ENCODE measurements around the gene ADK. TPM values are rescaled to one million over a fixed set of nuclear protein-coding genes. Genes with fewer than 3 reads are reported as not detected.

The ADK gene
- total RNA-seq, 1 donor from 2014 or later, result 26.2 TPM

DNA sequence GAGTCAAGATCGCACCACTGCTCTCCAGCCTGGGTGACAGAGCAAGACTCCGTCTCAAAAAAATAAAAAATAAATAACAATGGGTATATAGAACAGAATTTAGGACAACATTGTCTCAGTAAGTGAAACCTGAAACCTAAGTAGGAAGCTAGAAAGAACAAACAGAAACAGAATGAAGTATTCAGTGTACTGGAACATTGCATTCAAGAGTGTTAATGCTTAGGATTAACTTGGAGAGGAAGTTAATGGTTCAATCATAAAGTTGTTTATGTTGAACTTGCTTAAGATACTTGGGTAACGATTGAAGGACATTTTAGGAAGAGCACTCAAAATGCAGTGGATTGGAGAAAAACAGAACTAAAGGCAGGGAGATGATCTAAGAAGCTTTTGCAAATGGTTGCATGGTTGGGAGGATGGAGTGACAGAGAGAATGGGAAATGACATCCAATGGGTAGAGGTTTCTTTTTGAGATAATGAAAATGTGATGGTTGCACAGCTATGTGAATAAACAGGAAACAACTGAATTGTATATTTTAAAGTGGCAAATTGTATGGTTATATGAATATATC is 233.7 kb downstream of the ADK start:
- no peaks in the 10 kb centered on the region for H3K4me1 Mint-ChIP-seq
- no peaks in the 10 kb centered on the region for H3K9me3 Mint-ChIP-seq
- no peaks in the 10 kb centered on the region for H3K36me3 Mint-ChIP-seq
- TF ChIP-seq, protein P1, sequence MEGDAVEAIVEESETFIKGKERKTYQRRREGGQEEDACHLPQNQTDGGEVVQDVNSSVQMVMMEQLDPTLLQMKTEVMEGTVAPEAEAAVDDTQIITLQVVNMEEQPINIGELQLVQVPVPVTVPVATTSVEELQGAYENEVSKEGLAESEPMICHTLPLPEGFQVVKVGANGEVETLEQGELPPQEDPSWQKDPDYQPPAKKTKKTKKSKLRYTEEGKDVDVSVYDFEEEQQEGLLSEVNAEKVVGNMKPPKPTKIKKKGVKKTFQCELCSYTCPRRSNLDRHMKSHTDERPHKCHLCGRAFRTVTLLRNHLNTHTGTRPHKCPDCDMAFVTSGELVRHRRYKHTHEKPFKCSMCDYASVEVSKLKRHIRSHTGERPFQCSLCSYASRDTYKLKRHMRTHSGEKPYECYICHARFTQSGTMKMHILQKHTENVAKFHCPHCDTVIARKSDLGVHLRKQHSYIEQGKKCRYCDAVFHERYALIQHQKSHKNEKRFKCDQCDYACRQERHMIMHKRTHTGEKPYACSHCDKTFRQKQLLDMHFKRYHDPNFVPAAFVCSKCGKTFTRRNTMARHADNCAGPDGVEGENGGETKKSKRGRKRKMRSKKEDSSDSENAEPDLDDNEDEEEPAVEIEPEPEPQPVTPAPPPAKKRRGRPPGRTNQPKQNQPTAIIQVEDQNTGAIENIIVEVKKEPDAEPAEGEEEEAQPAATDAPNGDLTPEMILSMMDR (IDR thresholded peaks at IDR 0.05; ENCODE audit: unreplicated experiment), result no peak
- H3K27ac Mint-ChIP-seq, result no peak overlapping the region
- H3K4me3 Mint-ChIP-seq, result no peak overlapping the region
- no peak for DNase-seq (ENCODE audit: low spot score in 2 of 2, unreplicated experiment in 2 of 2)
- no peaks in the 10 kb centered on the region for H3K27me3 Mint-ChIP-seq (ENCODE audit: low read depth)

DNA sequence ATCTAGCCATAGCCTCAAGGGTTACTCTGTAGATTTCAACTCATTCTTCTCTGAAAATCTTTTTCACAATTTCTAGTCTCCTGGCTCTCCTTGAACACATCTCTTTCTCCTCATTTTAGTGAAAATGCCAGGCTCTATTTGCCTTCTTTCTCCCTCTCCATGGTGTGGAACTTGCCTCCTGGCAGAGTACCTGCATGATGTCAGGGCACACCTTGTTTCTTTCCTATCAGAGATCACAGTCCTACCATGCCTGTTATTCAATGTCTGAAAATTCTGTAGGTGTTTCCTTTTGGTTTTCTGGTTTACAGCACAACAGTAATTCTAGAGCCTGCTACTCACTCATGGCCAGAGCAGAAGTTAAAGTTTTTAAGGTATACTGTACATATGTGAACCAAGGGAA is 237.8 kb downstream of the ADK start:
- TF ChIP-seq, protein P1 (IDR thresholded peaks at IDR 0.05; ENCODE audit: unreplicated experiment), result no peak
- Mint-ChIP-seq H3K9me3 (peaks cover 8% of the 10 kb centered on the region), H3K27ac (no peak overlapping the region), H3K4me3 (no peak overlapping the region), H3K4me1 (no peaks in the 10 kb centered on the region), H3K36me3 (peaks cover 3% of the 10 kb centered on the region), H3K27me3 (ENCODE audit: low read depth) (no peaks in the 10 kb centered on the region)
- DNase-seq (ENCODE audit: low spot score in 2 of 2, unreplicated experiment in 2 of 2), result no peak

DNA sequence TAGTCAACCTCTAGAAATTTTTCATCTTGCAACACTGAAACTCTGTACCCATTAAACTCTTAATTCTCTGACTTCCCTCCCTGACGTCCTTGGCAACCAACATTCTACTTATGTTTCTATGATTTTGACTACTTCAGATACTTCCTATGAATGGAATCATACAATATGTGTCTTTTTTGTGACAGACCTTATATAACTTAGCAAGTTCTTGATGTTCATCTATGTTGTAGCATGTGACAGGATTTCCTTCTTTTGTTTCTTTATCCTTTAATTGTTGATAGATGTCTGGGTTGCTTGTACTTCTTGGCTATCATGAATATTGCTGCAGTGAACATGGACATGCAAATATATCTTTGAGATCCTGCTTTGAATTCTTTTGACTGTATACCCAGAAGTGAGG is 240.8 kb downstream of the ADK start:
- Mint-ChIP-seq H3K4me3 (no peak overlapping the region), H3K4me1 (no peaks in the 10 kb centered on the region), H3K27ac (no peak overlapping the region), H3K9me3 (peaks cover 15% of the 10 kb centered on the region), H3K27me3 (ENCODE audit: low read depth) (no peaks in the 10 kb centered on the region), H3K36me3 (peaks cover 10% of the 10 kb centered on the region)
- TF ChIP-seq, protein P1 (IDR thresholded peaks at IDR 0.05; ENCODE audit: unreplicated experiment), result no peak
- DNase-seq (ENCODE audit: low spot score in 2 of 2, unreplicated experiment in 2 of 2), result no peak

DNA sequence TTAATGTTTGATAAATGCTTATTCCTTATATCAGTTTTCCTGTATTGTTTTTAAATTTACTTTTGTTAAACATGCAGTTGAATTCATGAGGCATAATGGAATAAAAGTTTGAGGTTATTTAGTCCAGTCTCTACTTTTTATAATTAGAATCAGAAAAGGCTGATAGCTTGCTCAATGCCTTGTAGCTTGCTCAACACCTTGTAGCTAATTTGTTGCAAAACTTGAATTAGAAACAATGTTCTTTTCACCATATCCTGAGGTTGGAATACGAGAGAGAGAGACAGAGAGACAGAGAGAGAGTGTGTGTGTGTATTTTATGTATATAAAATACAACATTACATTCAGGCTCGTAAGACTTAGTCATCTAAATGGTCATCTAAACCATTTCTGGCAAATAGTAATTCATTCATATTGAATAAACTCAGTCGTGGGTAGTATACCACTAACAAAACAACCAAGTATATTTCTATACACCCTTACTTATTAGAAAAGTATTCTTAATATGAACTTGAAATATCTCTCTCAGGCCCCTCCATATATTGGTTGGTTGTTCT is 243.5 kb downstream of the ADK start:
- Mint-ChIP-seq H3K36me3 (peaks cover 10% of the 10 kb centered on the region), H3K4me1 (no peaks in the 10 kb centered on the region), H3K4me3 (no peak overlapping the region), H3K9me3 (peaks cover 15% of the 10 kb centered on the region), H3K27me3 (ENCODE audit: low read depth) (no peaks in the 10 kb centered on the region), H3K27ac (no peak overlapping the region)
- TF ChIP-seq, protein P1 (IDR thresholded peaks at IDR 0.05; ENCODE audit: unreplicated experiment), result no peak
- no peak for DNase-seq (ENCODE audit: low spot score in 2 of 2, unreplicated experiment in 2 of 2)

DNA sequence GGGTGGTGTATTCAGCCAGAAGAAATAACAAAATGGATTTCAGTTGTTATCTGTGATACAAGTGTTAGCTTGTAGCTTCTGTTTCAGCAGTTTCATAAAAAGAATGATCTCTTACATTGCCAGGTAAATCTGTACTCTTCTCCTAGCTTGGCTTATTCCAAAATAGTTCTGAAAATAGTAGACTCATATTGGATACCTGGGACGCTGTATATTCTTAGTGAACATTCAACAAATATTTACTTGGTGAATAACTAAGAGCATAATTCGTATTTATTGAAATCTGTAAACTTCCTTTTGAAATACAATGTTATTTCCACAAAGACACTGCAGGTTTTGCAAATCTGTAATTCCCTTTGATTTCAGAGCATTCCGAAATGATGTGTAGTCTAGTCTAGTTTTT is 249.2 kb downstream of the ADK start:
- Mint-ChIP-seq H3K27ac (no peak overlapping the region), H3K4me1 (no peaks in the 10 kb centered on the region), H3K4me3 (no peak overlapping the region), H3K9me3 (peaks cover 24% of the 10 kb centered on the region), H3K27me3 (ENCODE audit: low read depth) (no peaks in the 10 kb centered on the region), H3K36me3 (peaks cover 26% of the 10 kb centered on the region)
- TF ChIP-seq, protein P1 (IDR thresholded peaks at IDR 0.05; ENCODE audit: unreplicated experiment), result no peak
- DNase-seq (ENCODE audit: low spot score in 2 of 2, unreplicated experiment in 2 of 2), result no peak

Measured in mesothelial cell of epicardium (in vitro differentiated cells).